Cardiac fibroblast (primary cell): ENCODE results near the gene HECW1.
"Not testable (repeated sequence)": the region's sequence is repeated elsewhere in the genome, so short reads cannot be mapped to it uniquely, and the experiment has no call there.

Experiments used
- DNase-seq, 2 donors: peaks; one replicate each; pipeline versions ENCODE4 v3.0.0 to v3.0.0-alpha.2; 2010; ENCODE audit warnings: low read depth in 2 of 2
- H3K4me3 ChIP-seq, 2 donors: replicated peaks in 1 of 2; 1 replicate in 1 of 2; 2 replicates in 1 of 2; pipeline ENCODE4 v1.5.1; 2011; ENCODE audit warnings: low read depth in 2 of 2, low read length in 2 of 2, mild to moderate bottlenecking in 2 of 2, moderate library complexity in 1 of 2
- CTCF ChIP-seq: IDR thresholded peaks from one replicate; pipeline ENCODE4 v1.5.1; 2011; ENCODE audit warnings: low read depth, mild to moderate bottlenecking, low read length, inconsistent platforms

HECW1 gene

GRCh38 chr7:43198599-43199090 is 86.2 kb downstream of the HECW1 start:
- H3K4me3 ChIP-seq: no peak overlapping the region
- DNase-seq: no peak
- TF ChIP-seq CTCF: no peak

- no peak overlapping the region for H3K4me3 ChIP-seq
- TF ChIP-seq CTCF: no peak
- peak; percentile 35 to 74 for DNase-seq
These were observed 87.1 kb downstream of the HECW1 start for GRCh38 chr7:43199371-43200160.

- TF ChIP-seq CTCF: no peak
- peak in 1 of 2 donors; percentile 82 for DNase-seq
- H3K4me3 ChIP-seq: no peak overlapping the region
These were observed 89.5 kb downstream of the HECW1 start for GRCh38 chr7:43201912-43202311.

- no peak for TF ChIP-seq CTCF
- peak; percentile 32 to 80 for DNase-seq
These were observed 91.6 kb downstream of the HECW1 start for GRCh38 chr7:43204081-43204480.

GRCh38 chr7:43205171-43205795 is 92.8 kb downstream of the HECW1 start:
- no peak overlapping the region for H3K4me3 ChIP-seq
- DNase-seq: no peak
- TF ChIP-seq CTCF: no peak

More at GRCh38 chr7:43204081-43204480, 91.6 kb downstream of the HECW1 start:
- H3K4me3 ChIP-seq: no peak overlapping the region

- H3K4me3 ChIP-seq: no peak overlapping the region
- no peak for DNase-seq
- TF ChIP-seq CTCF: no peak
These were observed 95.8 kb downstream of the HECW1 start for GRCh38 chr7:43208242-43208641.

GRCh38 chr7:43210539-43210938 is 98.1 kb downstream of the HECW1 start:
- not testable (repeated sequence) for H3K4me3 ChIP-seq, DNase-seq
